Tibial artery (tissue), 4 donors: ENCODE data around the gene SLC39A2.

ENCODE experiments used
- DNase-seq, 2 donors: peaks; one replicate each; pipeline ENCODE4 v3.0.0-alpha.2; 2019
- H3K27ac ChIP-seq, 2 donors: fragments of 200-600 bp; sonication (generic) in 1 of 2; 1 replicate in 1 of 2; 2 replicates in 1 of 2; pipeline ENCODE4 v1.5.1; 2018 to 2019; ENCODE audit warnings: mild to moderate bottlenecking in 1 of 2
- H3K27me3 ChIP-seq, 2 donors: fragments of 200-600 bp; sonication (generic) in 1 of 2; one replicate each; pipeline versions ENCODE4 v1.5.1 to v1.6.0; 2016 to 2019
- H3K36me3 ChIP-seq, 3 donors: fragments of 200-600 bp; sonication (generic) in 2 of 3; one replicate each; pipeline ENCODE4 v1.5.1; 2016 to 2019; ENCODE audit warnings: mild to moderate bottlenecking in 2 of 3
- H3K4me1 ChIP-seq, 4 donors: fragments of 200-600 bp; sonication (generic) in 2 of 4; 1 replicate in 3 of 4; 2 replicates in 1 of 4; pipeline ENCODE4 v1.5.1; 2016 to 2019
- H3K4me3 ChIP-seq, 2 donors: fragments of 200-600 bp; sonication (generic) in 1 of 2; 1 replicate in 1 of 2; 2 replicates in 1 of 2; pipeline ENCODE4 v1.5.1; 2018 to 2019; ENCODE audit warnings: mild to moderate bottlenecking in 2 of 2
- H3K9me3 ChIP-seq, 3 donors: fragments of 200-600 bp; sonication (generic) in 1 of 3; one replicate each; pipeline ENCODE4 v1.5.1; 2016 to 2019
- CTCF ChIP-seq, 2 experiments: fragments of 200-600 bp in 1 of 2; fragments of 450-650 bp in 1 of 2; IDR thresholded peaks; one replicate each; pipeline ENCODE4 v1.5.1; 2017 to 2019; ENCODE audit warnings: antibody characterized with exemption in 2 of 2, mild to moderate bottlenecking in 1 of 2, moderate library complexity in 1 of 2
- intact Hi-C: fragments of 100-400 bp; cut with DNase I; formaldehyde crosslinking; loops from one replicate; pipeline ENCODE4 v1.15.0; 2023; ENCODE audit warnings: low total_unique reads

SLC39A2 gene

GRCh38 chr14:20970983-20971704 is 27.9 kb upstream of the SLC39A2 start:
- no peaks in the 10 kb centered on the region for H3K9me3 ChIP-seq
- TF ChIP-seq CTCF (IDR thresholded peaks at IDR 0.05): peak; percentile 87
- intact Hi-C loops: loop anchor here (5.0 kb wide), 1 partner anchor 289 kb away; the partner anchor contains the start of gene RNASE4
- H3K27ac ChIP-seq: peak overlapping the region; percentile 63 to 80
- H3K36me3 ChIP-seq: no peaks in the 10 kb centered on the region
- DNase-seq: peak; percentile 75 to 92
- H3K4me3 ChIP-seq: peak overlapping the region; percentile 60 to 63
- H3K27me3 ChIP-seq: no peaks in the 10 kb centered on the region
- peaks cover 0 to 27% (median 14%) of the 10 kb centered on the region in 4 donors for H3K4me1 ChIP-seq

- no peak for DNase-seq
- H3K27me3 ChIP-seq: no peaks in the 10 kb centered on the region
- peaks cover 0 to 27% (median 14%) of the 10 kb centered on the region in 4 donors for H3K4me1 ChIP-seq
- peak overlapping the region; percentile 63 to 80 for H3K27ac ChIP-seq
- H3K9me3 ChIP-seq: no peaks in the 10 kb centered on the region
- H3K36me3 ChIP-seq: no peaks in the 10 kb centered on the region
- intact Hi-C loops: loop anchor here (5.0 kb wide), 1 partner anchor 289 kb away; the partner anchor contains the start of gene RNASE4
- H3K4me3 ChIP-seq: peak overlapping the region; percentile 60 to 63
- no peak for TF ChIP-seq CTCF (IDR thresholded peaks at IDR 0.05)
These were observed 27.4 kb upstream of the SLC39A2 start for GRCh38 chr14:20971705-20972021.

GRCh38 chr14:20973501-20973900 is 25.6 kb upstream of the SLC39A2 start:
- intact Hi-C loops: loop anchor here (5.0 kb wide), 1 partner anchor 291 kb away; the partner anchor contains the start of gene RNASE4
- no peak overlapping the region for H3K27ac ChIP-seq
- no peaks in the 10 kb centered on the region for H3K9me3 ChIP-seq
- H3K36me3 ChIP-seq: no peaks in the 10 kb centered on the region
- H3K4me3 ChIP-seq: no peak overlapping the region
- H3K4me1 ChIP-seq: peaks cover 0 to 27% (median 14%) of the 10 kb centered on the region in 4 donors
- TF ChIP-seq CTCF (IDR thresholded peaks at IDR 0.05): no peak
- H3K27me3 ChIP-seq: no peaks in the 10 kb centered on the region
- no peak for DNase-seq

GRCh38 chr14:20976291-20976690 is 22.8 kb upstream of the SLC39A2 start:
- intact Hi-C loops: no loop called here
- DNase-seq: no peak
- Histone ChIP-seq H3K27ac (no peak overlapping the region), H3K9me3 (no peaks in the 10 kb centered on the region), H3K36me3 (no peaks in the 10 kb centered on the region), H3K4me3 (no peak overlapping the region), H3K27me3 (no peaks in the 10 kb centered on the region), H3K4me1 (peaks cover 0 to 23% (median 10%) of the 10 kb centered on the region in 4 donors)
- TF ChIP-seq CTCF (IDR thresholded peaks at IDR 0.05): no peak

- intact Hi-C loops: no loop called here
- H3K4me3 ChIP-seq: no peak overlapping the region
- H3K27me3 ChIP-seq: no peaks in the 10 kb centered on the region
- no peak overlapping the region for H3K27ac ChIP-seq
- H3K9me3 ChIP-seq: no peaks in the 10 kb centered on the region
- peaks cover 0 to 15% (median 5%) of the 10 kb centered on the region in 4 donors for H3K4me1 ChIP-seq
- no peak for DNase-seq
- H3K36me3 ChIP-seq: no peaks in the 10 kb centered on the region
- TF ChIP-seq CTCF (IDR thresholded peaks at IDR 0.05): no peak
These were observed 20.4 kb upstream of the SLC39A2 start for GRCh38 chr14:20978687-20979086.
